ENCODE measurements around the gene HAGHL.

GRCh38 chr16:716200-716568 lies 10.7 kb upstream of the HAGHL start:
- TF ChIP-seq POLR2A (IDR thresholded peaks at IDR 0.05; ENCODE audit: low read depth, low read length) (no peak), POLR2AphosphoS5 (IDR thresholded peaks at IDR 0.05; ENCODE audit: low read depth, low read length) (no peak)

Measured in GM12891 (cell line).